ENCODE measurements around the gene GPR137B. TPM values are rescaled to one million over a fixed set of nuclear protein-coding genes. Genes with fewer than 3 reads are reported as not detected.

The GPR137B gene, protein sequence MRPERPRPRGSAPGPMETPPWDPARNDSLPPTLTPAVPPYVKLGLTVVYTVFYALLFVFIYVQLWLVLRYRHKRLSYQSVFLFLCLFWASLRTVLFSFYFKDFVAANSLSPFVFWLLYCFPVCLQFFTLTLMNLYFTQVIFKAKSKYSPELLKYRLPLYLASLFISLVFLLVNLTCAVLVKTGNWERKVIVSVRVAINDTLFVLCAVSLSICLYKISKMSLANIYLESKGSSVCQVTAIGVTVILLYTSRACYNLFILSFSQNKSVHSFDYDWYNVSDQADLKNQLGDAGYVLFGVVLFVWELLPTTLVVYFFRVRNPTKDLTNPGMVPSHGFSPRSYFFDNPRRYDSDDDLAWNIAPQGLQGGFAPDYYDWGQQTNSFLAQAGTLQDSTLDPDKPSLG
- 5.7 and 9.4 TPM in 2 replicates for total RNA-seq

DNA sequence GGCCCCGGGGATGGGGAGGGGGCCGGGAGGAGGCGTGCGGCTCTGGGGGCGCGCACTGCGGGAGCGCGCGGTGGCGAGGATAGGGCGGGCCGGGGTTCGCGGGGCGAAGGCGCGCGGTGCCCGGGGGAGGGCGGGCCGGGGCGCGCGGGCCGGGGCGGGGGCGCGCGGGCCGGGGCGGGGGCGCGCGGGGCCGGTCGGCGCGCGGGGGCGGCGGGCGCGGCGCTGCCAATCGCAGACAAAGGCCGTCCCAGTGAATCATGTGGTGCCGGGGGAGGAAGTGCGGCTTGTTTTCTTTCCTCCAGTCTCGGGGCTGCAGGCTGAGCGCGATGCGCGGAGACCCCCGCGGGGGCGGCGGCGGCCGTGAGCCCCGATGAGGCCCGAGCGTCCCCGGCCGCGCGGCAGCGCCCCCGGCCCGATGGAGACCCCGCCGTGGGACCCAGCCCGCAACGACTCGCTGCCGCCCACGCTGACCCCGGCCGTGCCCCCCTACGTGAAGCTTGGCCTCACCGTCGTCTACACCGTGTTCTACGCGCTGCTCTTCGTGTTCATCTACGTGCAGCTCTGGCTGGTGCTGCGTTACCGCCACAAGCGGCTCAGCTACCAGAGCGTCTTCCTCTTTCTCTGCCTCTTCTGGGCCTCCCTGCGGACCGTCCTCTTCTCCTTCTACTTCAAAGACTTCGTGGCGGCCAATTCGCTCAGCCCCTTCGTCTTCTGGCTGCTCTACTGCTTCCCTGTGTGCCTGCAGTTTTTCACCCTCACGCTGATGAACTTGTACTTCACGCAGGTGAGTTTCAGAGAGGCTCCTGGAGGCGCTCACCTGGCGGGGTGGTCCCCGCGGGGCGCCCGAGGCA is at the start of gene GPR137B:
TSS of gene GPR137B (plus strand) at position 287 of the 851 bp plus-strand sequence. CDS start at position 371, 84 bp downstream.

Other genes starting within 250 kb of the GPR137B start
- gene NID1, start 77.4 kb upstream of the GPR137B start, total RNA-seq, result 286 and 303 TPM in 2 replicates
- gene ERO1B, start 139.4 kb downstream of the GPR137B start, total RNA-seq, result 8.4 and 8.5 TPM in 2 replicates